HG02642 (cell line): Measurements from ENCODE around the gene EPO.
"Not testable (repeated sequence)": the region's sequence is repeated elsewhere in the genome, so short reads cannot be mapped to it uniquely, and the experiment has no call there.

Source experiments
- ATAC-seq: cut with Tn5 transposase; IDR thresholded peaks from one replicate; pipeline ENCODE4 v1.9.1; 2021; ENCODE audit warnings: mild to moderate bottlenecking; ENCODE audit not compliant: unreplicated experiment, poor library complexity

The EPO gene

GRCh38 chr7:100701089-100701488 lies 19.2 kb upstream of the EPO start:
- ATAC-seq = not testable (repeated sequence)

DNA sequence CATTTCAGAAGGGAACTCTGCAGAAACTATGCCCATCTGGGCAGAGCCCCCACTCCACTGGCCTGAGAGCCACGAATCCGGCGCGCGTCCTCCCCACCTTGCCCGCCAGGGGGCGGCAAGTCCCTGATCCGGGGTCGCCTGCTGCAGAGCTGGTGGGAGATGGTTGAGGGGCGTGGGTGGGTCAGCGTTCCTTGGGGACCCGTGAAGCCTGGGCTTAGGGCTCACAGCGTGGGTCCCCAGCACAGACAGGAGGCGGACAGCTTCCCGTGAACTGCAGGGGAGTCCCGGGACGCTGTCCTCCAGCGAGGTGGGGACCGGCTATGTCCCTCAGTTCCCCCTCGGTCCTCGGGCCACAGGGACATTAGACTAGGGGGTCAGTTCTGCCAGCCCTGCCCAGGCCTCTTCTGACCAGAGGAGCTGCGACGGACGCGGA lies 14.9 kb upstream of the EPO start:
- peak; percentile 60 for ATAC-seq

GRCh38 chr7:100705753-100706671 lies 14.3 kb upstream of the EPO start, which contains the start of gene POP7:
POP7 (plus strand) TSS chr7:100706121; CDS start chr7:100706831, 710 bp downstream.
- ATAC-seq = peak; percentile 93

GRCh38 chr7:100706672-100707311 lies 13.5 kb upstream of the EPO start:
- ATAC-seq = no peak

DNA sequence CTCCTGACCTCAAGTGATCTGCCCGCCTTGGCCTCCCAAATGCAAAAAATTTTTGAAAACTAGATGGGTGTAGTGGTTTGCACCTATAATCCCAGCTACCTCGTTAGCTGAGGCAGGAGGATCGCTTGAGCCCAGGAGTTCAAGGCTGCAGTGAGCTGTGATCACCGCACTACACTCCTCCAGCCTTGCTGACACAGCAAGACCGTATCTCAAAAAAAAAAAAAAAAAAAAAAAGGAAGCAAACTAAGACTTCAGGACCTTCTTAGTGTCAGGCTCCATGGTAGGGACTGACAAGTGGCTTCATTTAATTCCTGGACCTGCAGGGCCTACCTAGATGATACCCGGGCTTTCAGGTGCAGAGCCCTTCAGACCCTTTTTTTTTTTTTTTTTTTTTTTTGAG lies 11.9 kb upstream of the EPO start:
- ATAC-seq = no peak

DNA sequence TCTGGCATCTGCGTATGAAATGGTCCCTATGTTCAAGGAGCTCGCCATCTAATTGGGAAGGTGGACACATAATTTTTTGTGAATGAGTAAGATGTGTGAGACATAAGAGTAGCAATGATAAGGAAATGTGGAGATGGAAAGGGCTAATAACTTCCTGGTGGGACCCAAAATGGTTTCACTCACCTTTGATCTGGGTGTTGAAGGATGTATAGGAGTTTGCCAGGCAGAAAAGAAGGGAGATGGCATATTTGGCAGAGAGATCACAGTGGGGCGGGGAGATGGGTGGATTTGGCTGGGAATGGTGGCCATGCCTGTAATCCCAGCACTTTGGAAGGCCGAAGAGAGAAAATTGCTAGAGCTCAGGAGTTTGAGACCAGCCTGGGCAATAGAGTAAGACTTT lies 9.8 kb upstream of the EPO start:
- ATAC-seq = no peak

DNA sequence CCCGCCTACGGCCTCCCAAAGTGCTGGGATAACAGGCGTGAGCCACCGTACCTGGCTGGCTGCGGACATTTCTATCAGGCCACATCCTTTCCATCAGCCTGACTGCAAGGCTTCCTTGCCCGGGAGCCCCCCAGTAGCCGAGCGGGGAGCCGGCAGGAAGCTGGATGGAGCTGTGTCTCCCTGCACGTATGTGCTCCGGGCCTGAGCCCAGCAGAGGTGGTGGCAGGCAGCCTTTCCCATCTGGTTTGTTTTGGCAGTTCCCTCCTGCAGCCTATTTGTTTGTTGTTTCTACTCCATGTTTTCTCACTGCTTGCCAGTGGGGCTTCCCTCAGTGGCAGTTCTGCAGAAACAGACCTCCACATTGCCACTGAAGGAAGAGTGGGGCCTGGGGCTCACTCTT lies 8.9 kb upstream of the EPO start:
- ATAC-seq = no peak

GRCh38 chr7:100714725-100715124 lies 5.5 kb upstream of the EPO start:
- ATAC-seq = no peak

DNA sequence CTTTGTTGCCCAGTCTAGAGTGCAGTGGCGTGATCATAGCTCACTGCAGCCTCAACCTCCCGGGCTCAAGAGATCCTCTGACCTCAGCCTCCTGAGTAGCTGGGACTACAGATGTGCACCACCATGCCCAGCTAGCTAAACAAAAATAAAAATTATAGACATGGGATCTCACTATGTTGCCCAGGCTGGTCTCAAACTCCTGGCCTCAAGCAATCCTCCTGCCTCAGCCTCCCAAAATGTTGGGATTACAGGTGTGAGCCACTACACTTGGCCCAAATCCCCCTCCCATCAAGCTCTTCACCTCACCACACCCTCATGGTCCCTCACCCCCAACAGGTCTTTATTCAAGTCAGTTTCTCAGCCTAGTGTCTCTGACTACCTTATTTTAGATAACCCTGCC lies 3.2 kb upstream of the EPO start:
- not testable (repeated sequence) for ATAC-seq

GRCh38 chr7:100719523-100720278 lies 567 bp upstream of the EPO start:
- no peak for ATAC-seq

GRCh38 chr7:100720671-100721504 lies 620 bp downstream of the EPO start:
- no peak for ATAC-seq

- no peak for ATAC-seq
Observed at GRCh38 chr7:100721505-100721812, 1.2 kb downstream of the EPO start.

- ATAC-seq = no peak
Observed at GRCh38 chr7:100722480-100723212, 2.4 kb downstream of the EPO start.

GRCh38 chr7:100723732-100724275 lies 3.5 kb downstream of the EPO start:
- ATAC-seq = no peak

DNA sequence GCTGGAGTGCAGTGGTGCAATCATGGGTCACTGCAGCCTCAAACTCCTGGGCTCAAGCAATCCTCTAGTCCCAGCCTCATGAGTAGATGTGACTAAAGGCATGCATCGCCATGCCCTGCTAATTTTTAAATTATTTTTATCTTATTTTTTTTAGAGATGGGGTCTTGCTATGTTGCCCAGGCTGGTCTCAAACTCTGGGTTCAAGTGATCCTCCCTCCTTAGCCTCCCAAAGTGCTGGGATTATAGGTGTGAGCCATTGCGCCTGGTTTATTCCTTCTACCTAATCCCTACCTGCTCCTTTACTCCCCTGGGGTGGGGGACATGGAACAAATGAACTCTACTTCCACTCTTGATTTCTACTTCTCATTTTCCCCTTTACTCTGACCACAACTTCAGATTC lies 4.1 kb downstream of the EPO start:
- not testable (repeated sequence) for ATAC-seq

DNA sequence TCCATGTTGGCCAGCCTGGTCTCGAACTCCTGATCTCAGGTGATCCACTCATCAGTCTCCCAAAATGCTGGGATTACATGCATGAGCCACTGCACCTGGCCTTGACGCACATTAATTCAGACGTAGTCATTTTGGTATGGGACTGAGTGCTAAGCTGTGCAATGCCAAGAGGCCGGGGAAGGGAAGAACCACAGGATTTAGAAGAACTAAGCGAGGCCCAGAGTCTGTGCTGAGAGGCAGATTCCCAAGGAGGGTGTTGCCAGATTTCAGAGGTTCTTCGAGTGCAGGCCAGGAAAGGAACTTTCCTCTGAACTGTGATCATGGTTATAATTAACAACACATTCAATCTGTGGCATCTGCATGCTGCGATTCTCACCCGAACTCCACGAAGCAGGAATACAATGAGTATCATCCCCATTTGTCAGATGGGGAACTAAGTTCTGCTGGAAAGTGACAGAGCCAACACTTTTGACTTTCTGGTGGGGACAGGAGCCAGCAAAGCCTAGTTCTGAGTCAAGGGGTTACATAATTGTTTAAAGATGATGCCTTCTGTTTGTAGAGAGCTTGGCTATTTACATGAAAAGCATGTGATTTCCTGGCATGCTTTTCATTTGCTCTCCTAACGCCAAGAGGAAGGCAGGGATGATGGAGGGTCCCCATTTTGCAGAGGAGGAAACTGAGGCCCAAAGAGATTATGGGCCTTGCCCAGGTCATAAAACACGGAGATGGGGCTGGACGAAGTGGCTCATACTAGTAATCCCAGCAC lies 6.9 kb downstream of the EPO start:
- no peak for ATAC-seq

DNA sequence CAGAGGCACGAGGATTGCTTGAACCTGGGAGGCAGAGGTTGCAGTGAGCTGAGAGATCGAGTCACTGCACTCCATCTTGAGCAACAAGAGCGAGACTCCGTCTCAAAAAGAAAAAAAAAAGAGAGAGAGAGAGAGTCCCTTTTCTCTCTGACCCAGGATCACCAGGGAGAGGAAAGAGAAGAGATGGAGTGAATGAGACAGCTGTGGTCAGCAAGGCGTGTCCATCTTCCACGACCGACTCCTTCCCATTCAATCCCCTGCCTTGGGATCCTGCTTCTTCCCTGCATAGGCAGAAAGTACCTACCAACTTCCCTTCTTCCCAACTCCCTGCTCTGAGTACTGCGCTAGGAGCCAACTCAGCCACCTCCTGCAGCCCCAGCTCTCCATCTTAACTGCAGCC lies 7.9 kb downstream of the EPO start:
- no peak for ATAC-seq

GRCh38 chr7:100730136-100730800 lies 10.0 kb downstream of the EPO start:
- no peak for ATAC-seq
